Keratinocyte (primary cell): ENCODE results near the gene SRD5A1. TPM values are rescaled to one million over a fixed set of nuclear protein-coding genes. Genes with fewer than 3 reads are reported as not detected.

Experiments used
- DNase-seq: peaks from one replicate; pipeline ENCODE4 v3.0.0-alpha.2; 2011; ENCODE audit warnings: low read depth, missing footprints, low spot score
- FAIRE-seq: peaks from 2 replicates; lab custom pipeline; 2011; peaks lifted over from hg19 to GRCh38; lab: Jason Lieb, UNC
- H2AFZ ChIP-seq: 2 replicates; pipeline ENCODE4 v1.6.0; 2012; ENCODE audit warnings: low read length, control low read depth, inconsistent platforms; ENCODE audit not compliant: control insufficient read depth
- H3K27ac ChIP-seq: 2 replicates; pipeline ENCODE4 v1.5.1; 2011; ENCODE audit warnings: low read length; ENCODE audit not compliant: control insufficient read depth, insufficient read depth
- H3K27me3 ChIP-seq: 3 replicates; pipeline ENCODE4 v1.6.0; 2011; ENCODE audit warnings: low read length; ENCODE audit not compliant: control insufficient read depth, insufficient read depth; ENCODE audit errors: extremely low read depth
- H3K36me3 ChIP-seq, 2 experiments: 2 replicates in 1 of 2; 3 replicates in 1 of 2; pipeline ENCODE4 v1.5.1; 2011; ENCODE audit warnings: low read length in 2 of 2, mild to moderate bottlenecking in 1 of 2; ENCODE audit not compliant: control insufficient read depth in 2 of 2, insufficient read depth in 2 of 2; ENCODE audit errors: extremely low read depth in 1 of 2
- H3K4me1 ChIP-seq: 3 replicates; pipeline ENCODE4 v1.5.1; 2011; ENCODE audit warnings: low read length; ENCODE audit not compliant: control insufficient read depth, insufficient read depth; ENCODE audit errors: extremely low read depth
- H3K4me2 ChIP-seq: 3 replicates; pipeline ENCODE4 v1.6.0; 2011; ENCODE audit warnings: low read depth, low read length; ENCODE audit not compliant: control insufficient read depth, insufficient read depth; ENCODE audit errors: extremely low read depth
- H3K4me3 ChIP-seq, 3 experiments: fragments of 200-600 bp in 1 of 3; sonication (generic) in 1 of 3; 2 replicates in 2 of 3; 3 replicates in 1 of 3; pipeline ENCODE4 v1.5.1; 2011 to 2016; ENCODE audit warnings: low read length in 3 of 3, mild to moderate bottlenecking in 3 of 3, control low read depth in 2 of 3, inconsistent platforms in 1 of 3, low read depth in 1 of 3, mixed read lengths in 1 of 3, mixed run types in 1 of 3, moderate library complexity in 1 of 3; ENCODE audit not compliant: control insufficient read depth in 2 of 3, insufficient read depth in 2 of 3; ENCODE audit errors: extremely low read depth in 1 of 3
- H3K79me2 ChIP-seq: 2 replicates; pipeline ENCODE4 v1.6.0; 2012; ENCODE audit warnings: low read length; ENCODE audit not compliant: control insufficient read depth, insufficient read depth
- H3K9ac ChIP-seq: 3 replicates; pipeline ENCODE4 v1.6.0; 2011; ENCODE audit warnings: low read length; ENCODE audit not compliant: control insufficient read depth, insufficient read depth; ENCODE audit errors: extremely low read depth
- H3K9me1 ChIP-seq: 3 replicates; pipeline ENCODE4 v1.6.0; 2011; ENCODE audit warnings: low read length; ENCODE audit not compliant: control insufficient read depth, insufficient read depth; ENCODE audit errors: extremely low read depth
- H3K9me3 ChIP-seq: 2 replicates; pipeline ENCODE4 v1.5.1; 2012; ENCODE audit warnings: low read depth, low read length; ENCODE audit not compliant: control insufficient read depth
- H4K20me1 ChIP-seq: 3 replicates; pipeline ENCODE4 v1.6.0; 2011; ENCODE audit warnings: low read length; ENCODE audit not compliant: control insufficient read depth, insufficient read depth; ENCODE audit errors: extremely low read depth
- CTCF ChIP-seq, 3 experiments: IDR thresholded peaks in 1 of 3; conservative IDR thresholded peaks in 1 of 3; optimal IDR thresholded peaks in 1 of 3; 2 replicates in 2 of 3; 3 replicates in 1 of 3; pipeline versions ENCODE3 to v1.5.1; 2011; ENCODE audit warnings: low read length in 3 of 3, mild to moderate bottlenecking in 3 of 3, moderate library complexity in 2 of 3, control low read depth in 1 of 3, inconsistent platforms in 1 of 3; ENCODE audit not compliant: insufficient read depth in 2 of 3; ENCODE audit errors: extremely low read depth in 1 of 3
- EZH2 ChIP-seq: IDR thresholded peaks from one replicate; pipeline ENCODE4 v1.6.1; 2012; ENCODE audit warnings: inconsistent platforms, mild to moderate bottlenecking, low read length, moderate library complexity
- dilution Hi-C: fragments of 300-500 bp; cut with MboI; formaldehyde crosslinking; loops from one replicate; pipeline ENCODE4 v1.7.0; 2020; ENCODE audit warnings: low sequenced_read_pairs; ENCODE audit not compliant: extremely low pct_ligation_motif_present
- polyA plus RNA-seq, 5 experiments: library from polyadenylated mRNA; depleted of rRNA in 3 of 5; stranded (reverse) in 3 of 5; stranded (forward) in 1 of 5; unstranded in 1 of 5; fragments of >200 nt; gene quantifications; 1 replicate in 1 of 5; 2 replicates in 3 of 5; 3 replicates in 1 of 5; pipeline versions ENCODE4 v1.2.1 to v1.2.3, GENCODE V29; 2011 to 2012; ENCODE audit warnings: missing spikeins in 2 of 5, low read depth in 1 of 5, low replicate concordance in 1 of 5

Gene SRD5A1
- polyA plus RNA-seq, 1 donor (not counting 4 experiments of a cell fraction or from before 2014, with no cell fraction given): 35.4 TPM

GRCh38 chr5:6723122-6723815, 90.0 kb downstream of the SRD5A1 start:
- dilution Hi-C loops: no loop called here
- no peak for DNase-seq
- no peak overlapping the region for H3K4me3 ChIP-seq
- H3K36me3 ChIP-seq: peaks cover 4 to 12% of the 10 kb centered on the region in 2 experiments
- H3K4me1 ChIP-seq: no peaks in the 10 kb centered on the region
- H3K27ac ChIP-seq: no peak overlapping the region
- no peaks in the 10 kb centered on the region for H3K27me3 ChIP-seq
- H3K9me1 ChIP-seq: peaks cover 4% of the 10 kb centered on the region
- peaks cover 22% of the 10 kb centered on the region for H4K20me1 ChIP-seq
- H2AFZ ChIP-seq: no peak overlapping the region
- no peak for FAIRE-seq
- H3K9ac ChIP-seq: no peak overlapping the region
- peaks cover 98% of the 10 kb centered on the region for H3K79me2 ChIP-seq
- no peaks in the 10 kb centered on the region for H3K9me3 ChIP-seq
- H3K4me2 ChIP-seq: no peak overlapping the region
- TF ChIP-seq CTCF (optimal IDR thresholded peaks at IDR 0.05 in 1 of 3, IDR thresholded peaks at IDR 0.05 in 1 of 3, conservative IDR thresholded peaks at IDR 0.05 in 1 of 3; ENCODE audit: extremely low read depth in 1 of 3, insufficient read depth in 2 of 3, low read length in 3 of 3): no peak
- TF ChIP-seq EZH2: no peak

- Histone ChIP-seq H3K36me3 (peaks cover 4 to 12% of the 10 kb centered on the region in 2 experiments), H3K79me2 (peaks cover 98% of the 10 kb centered on the region), H4K20me1 (peaks cover 20% of the 10 kb centered on the region), H3K27me3 (no peaks in the 10 kb centered on the region), H2AFZ (no peak overlapping the region), H3K4me3 (no peak overlapping the region), H3K9me1 (peaks cover 4% of the 10 kb centered on the region), H3K4me2 (no peak overlapping the region), H3K9ac (no peak overlapping the region), H3K4me1 (no peaks in the 10 kb centered on the region), H3K27ac (no peak overlapping the region), H3K9me3 (no peaks in the 10 kb centered on the region)
- DNase-seq (no peak), FAIRE-seq (no peak)
- no peak for TF ChIP-seq CTCF (optimal IDR thresholded peaks at IDR 0.05 in 1 of 3, IDR thresholded peaks at IDR 0.05 in 1 of 3, conservative IDR thresholded peaks at IDR 0.05 in 1 of 3; ENCODE audit: extremely low read depth in 1 of 3, insufficient read depth in 2 of 3, low read length in 3 of 3)
- no peak for TF ChIP-seq EZH2
- dilution Hi-C loops: no loop called here
Measured at GRCh38 chr5:6723816-6724300, 90.6 kb downstream of the SRD5A1 start.

Other genes with a start within 250 kb of the SRD5A1 start
- gene UBE2QL1, start 184.6 kb upstream of the SRD5A1 start, polyA plus RNA-seq: not detected in 3 replicates
- gene NSUN2, start 396 bp upstream of the SRD5A1 start, polyA plus RNA-seq: 52.7 to 91.5 TPM (median 91.2 TPM) in 3 replicates
- 4.0 to 5.9 TPM (median 4.2 TPM) in 3 replicates for gene TENT4A, start 80.0 kb downstream of the SRD5A1 start, polyA plus RNA-seq